HL-60 (cell line): ENCODE results near the gene BLID.

ENCODE experiments used
- DNase-seq, 2 experiments: peaks; one replicate each; pipeline ENCODE4 v3.0.0-alpha.2; 2010 to 2020; ENCODE audit warnings: low read depth in 1 of 2, low spot score in 1 of 2
- H3K27ac ChIP-seq: fragments of 250-450 bp; sonication (Bioruptor Pico); replicated peaks from 2 replicates; pipeline ENCODE4 v1.5.1; 2020; ENCODE audit warnings: mild to moderate bottlenecking, moderate library complexity
- H3K27me3 ChIP-seq: fragments of 250-450 bp; sonication (Bioruptor Pico); 2 replicates; pipeline ENCODE4 v1.5.1; 2021; ENCODE audit warnings: mild to moderate bottlenecking, moderate library complexity; ENCODE audit not compliant: insufficient read depth, poor library complexity, severe bottlenecking
- H3K4me3 ChIP-seq: replicated peaks from 2 replicates; pipeline ENCODE4 v1.5.1; 2011; ENCODE audit warnings: mild to moderate bottlenecking, control low read depth, low read length; ENCODE audit not compliant: insufficient read depth
- CTCF ChIP-seq: IDR thresholded peaks from one replicate; pipeline ENCODE4 v1.5.1; 2011; ENCODE audit warnings: low read length, control low read depth, inconsistent platforms; ENCODE audit not compliant: insufficient read depth
- GABPA ChIP-seq: IDR thresholded peaks from 2 replicates; pipeline ENCODE4 v1.6.1; 2012; ENCODE audit warnings: low read depth
- POLR2AphosphoS5 ChIP-seq: IDR thresholded peaks from 2 replicates; pipeline ENCODE4 v1.6.1; 2012; ENCODE audit warnings: low read depth
- SPI1 ChIP-seq: IDR thresholded peaks from 2 replicates; pipeline ENCODE4 v1.6.1; 2012; ENCODE audit warnings: low read depth, mild to moderate bottlenecking, borderline replicate concordance
- TF ChIP-seq, protein P1 (sequence below): IDR thresholded peaks from 2 replicates; pipeline ENCODE4 v1.6.1; 2012; ENCODE audit warnings: low read depth; ENCODE audit not compliant: insufficient replicate concordance

BLID gene

DNA sequence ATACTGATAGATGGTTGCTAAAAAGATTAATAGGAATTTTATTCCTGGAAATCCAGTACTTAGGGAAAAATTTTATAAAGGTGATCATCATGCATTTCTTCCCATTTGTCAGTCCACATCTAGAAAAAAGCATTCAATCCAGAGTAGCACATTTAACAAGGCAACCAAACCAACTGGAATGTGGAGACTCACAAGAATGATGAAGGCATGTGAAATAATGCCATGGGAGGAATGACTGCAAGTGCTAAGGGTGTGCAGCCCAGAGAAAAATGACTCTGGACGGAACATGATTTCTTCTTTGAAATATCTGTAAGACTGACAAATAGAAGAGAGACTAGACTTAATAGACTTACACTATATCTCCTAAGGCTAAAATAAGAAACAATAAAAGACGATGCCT, 33.8 kb downstream of the BLID start:
- no peak for TF ChIP-seq POLR2AphosphoS5
- TF ChIP-seq GABPA: no peak
- TF ChIP-seq CTCF: no peak
- TF ChIP-seq SPI1: no peak
- TF ChIP-seq, protein P1, sequence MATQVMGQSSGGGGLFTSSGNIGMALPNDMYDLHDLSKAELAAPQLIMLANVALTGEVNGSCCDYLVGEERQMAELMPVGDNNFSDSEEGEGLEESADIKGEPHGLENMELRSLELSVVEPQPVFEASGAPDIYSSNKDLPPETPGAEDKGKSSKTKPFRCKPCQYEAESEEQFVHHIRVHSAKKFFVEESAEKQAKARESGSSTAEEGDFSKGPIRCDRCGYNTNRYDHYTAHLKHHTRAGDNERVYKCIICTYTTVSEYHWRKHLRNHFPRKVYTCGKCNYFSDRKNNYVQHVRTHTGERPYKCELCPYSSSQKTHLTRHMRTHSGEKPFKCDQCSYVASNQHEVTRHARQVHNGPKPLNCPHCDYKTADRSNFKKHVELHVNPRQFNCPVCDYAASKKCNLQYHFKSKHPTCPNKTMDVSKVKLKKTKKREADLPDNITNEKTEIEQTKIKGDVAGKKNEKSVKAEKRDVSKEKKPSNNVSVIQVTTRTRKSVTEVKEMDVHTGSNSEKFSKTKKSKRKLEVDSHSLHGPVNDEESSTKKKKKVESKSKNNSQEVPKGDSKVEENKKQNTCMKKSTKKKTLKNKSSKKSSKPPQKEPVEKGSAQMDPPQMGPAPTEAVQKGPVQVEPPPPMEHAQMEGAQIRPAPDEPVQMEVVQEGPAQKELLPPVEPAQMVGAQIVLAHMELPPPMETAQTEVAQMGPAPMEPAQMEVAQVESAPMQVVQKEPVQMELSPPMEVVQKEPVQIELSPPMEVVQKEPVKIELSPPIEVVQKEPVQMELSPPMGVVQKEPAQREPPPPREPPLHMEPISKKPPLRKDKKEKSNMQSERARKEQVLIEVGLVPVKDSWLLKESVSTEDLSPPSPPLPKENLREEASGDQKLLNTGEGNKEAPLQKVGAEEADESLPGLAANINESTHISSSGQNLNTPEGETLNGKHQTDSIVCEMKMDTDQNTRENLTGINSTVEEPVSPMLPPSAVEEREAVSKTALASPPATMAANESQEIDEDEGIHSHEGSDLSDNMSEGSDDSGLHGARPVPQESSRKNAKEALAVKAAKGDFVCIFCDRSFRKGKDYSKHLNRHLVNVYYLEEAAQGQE: no peak
- no peak overlapping the region for H3K4me3 ChIP-seq
- peaks cover 5% of the 10 kb centered on the region for H3K27me3 ChIP-seq
- no peak for DNase-seq
- H3K27ac ChIP-seq: no peak overlapping the region

- no peak overlapping the region for H3K4me3 ChIP-seq
- no peak for DNase-seq
- no peak overlapping the region for H3K27ac ChIP-seq
- H3K27me3 ChIP-seq: peaks cover 5% of the 10 kb centered on the region
- TF ChIP-seq, protein P1: no peak
- TF ChIP-seq SPI1 (no peak), POLR2AphosphoS5 (no peak), CTCF (no peak), GABPA (no peak)
Measured at GRCh38 chr11:122081073-122081472, 34.9 kb downstream of the BLID start.

- no peak for DNase-seq
- Histone ChIP-seq H3K27ac (no peak overlapping the region), H3K27me3 (peaks cover 5% of the 10 kb centered on the region), H3K4me3 (no peak overlapping the region)
- TF ChIP-seq SPI1: no peak
- no peak for TF ChIP-seq GABPA
- no peak for TF ChIP-seq CTCF
- TF ChIP-seq, protein P1: no peak
- no peak for TF ChIP-seq POLR2AphosphoS5
Measured at GRCh38 chr11:122077459-122077858, 38.6 kb downstream of the BLID start.
